ENCODE results near the gene NAGPA. TPM values are rescaled to one million over a fixed set of nuclear protein-coding genes. Genes with fewer than 3 reads are reported as not detected.
A peak's percentile ranks its signal among the peaks of the same experiment; 100 is the strongest.

The NAGPA gene
- total and polyA plus RNA-seq, 2 experiments from 2014 or later, result 6.3 to 20.7 TPM

DNA sequence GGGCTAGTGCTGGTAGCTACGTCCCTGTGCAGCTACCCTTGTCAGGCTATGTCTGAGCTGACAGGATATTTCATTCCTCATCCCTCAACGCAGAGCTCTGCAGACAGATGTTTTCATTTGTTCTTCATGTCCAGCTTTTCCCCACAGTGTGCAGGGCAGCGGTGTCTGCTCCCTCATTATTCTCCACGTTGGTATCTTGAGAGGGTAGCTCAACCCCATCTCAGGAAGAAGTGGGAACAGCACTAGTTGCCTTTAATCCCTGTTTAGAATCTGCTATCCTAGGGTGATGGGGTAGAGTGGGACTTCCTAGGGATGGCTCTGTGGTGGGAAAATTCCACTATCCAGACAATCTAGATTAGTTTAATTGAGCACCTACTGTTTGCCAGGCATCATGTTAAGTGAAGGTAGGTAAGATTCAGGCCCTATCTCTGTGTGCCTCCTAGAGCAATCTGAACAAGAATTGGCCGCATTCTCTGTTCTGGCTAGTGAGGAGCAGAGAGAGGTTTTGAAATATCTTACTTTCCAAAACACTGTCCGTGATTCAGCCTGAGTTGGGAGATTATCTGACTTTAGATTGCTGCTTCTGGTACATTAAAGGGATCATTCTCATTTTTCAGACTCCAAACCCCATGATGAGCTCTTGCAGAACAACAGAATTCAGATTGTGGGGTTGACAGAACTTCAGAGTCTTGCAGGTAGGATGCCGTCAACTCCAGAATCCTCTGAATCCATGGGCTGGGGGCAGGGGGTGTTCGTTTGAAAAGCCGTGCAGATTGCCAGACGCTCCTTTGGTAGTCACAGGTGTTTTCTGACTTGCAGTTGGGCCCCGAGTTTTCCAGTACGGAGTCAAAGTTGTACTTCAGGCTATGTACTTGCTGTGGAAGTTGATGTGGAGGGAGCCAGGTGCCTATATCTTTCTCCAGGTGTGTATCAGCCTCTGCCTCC lies 38.9 kb upstream of the NAGPA start:
- ATAC-seq, result no peak
- H3F3A ChIP-seq (replicated peaks; ENCODE audit: low read depth), result no peaks in the 10 kb centered on the region; the same call in 1 of the 2 replicates
- H3K4me1 Mint-ChIP-seq, result peaks cover 12% of the 10 kb centered on the region; the same call in 2 of the 3 replicates
- H3K27ac Mint-ChIP-seq, result peak overlapping the region; percentile 95; the same call in 1 of the 2 replicates
- H3K36me3 Mint-ChIP-seq (ENCODE audit: low read depth), result peaks cover 28% of the 10 kb centered on the region
- H3K27me3 ChIP-seq (ENCODE audit: insufficient read depth), result no peaks in the 10 kb centered on the region
- DNase-seq (ENCODE audit: low spot score), result no peak
- H4K20me1 ChIP-seq (replicated peaks; ENCODE audit: insufficient read depth), result no peaks in the 10 kb centered on the region; the same call in 1 of the 2 replicates
- TF ChIP-seq JUNB (IDR thresholded peaks at IDR 0.05; ENCODE audit: unreplicated experiment) (no peak), ETS1 (IDR thresholded peaks at IDR 0.05) (no peak), CREB1 (CRISPR knock-in tag; IDR thresholded peaks at IDR 0.05; ENCODE audit: low read depth) (no peak), ZNF114 (CRISPR knock-in tag; IDR thresholded peaks at IDR 0.05) (no peak), ZNF331 (CRISPR knock-in tag; IDR thresholded peaks at IDR 0.05; ENCODE audit: low read depth) (no peak)
- H3K4me1 ChIP-seq (ENCODE audit: insufficient read depth), result peaks cover 7% of the 10 kb centered on the region
- no peaks in the 10 kb centered on the region for H3K9me2 ChIP-seq (ENCODE audit: insufficient read depth)
- no peaks in the 10 kb centered on the region; the same call in 1 of the 2 replicates for H3K36me3 ChIP-seq (ENCODE audit: insufficient read depth)
- H3K4me3 Mint-ChIP-seq, result peak overlapping the region; percentile 96
- H3K27ac ChIP-seq (ENCODE audit: low read depth), result peak overlapping the region; percentile 84
- peak overlapping the region; percentile 97 for H3K4me2 ChIP-seq
- H3K27me3 Mint-ChIP-seq (ENCODE audit: insufficient read depth, low read depth, poor library complexity), result peaks cover 16% of the 10 kb centered on the region
- H3K4me3 ChIP-seq, result peak overlapping the region; percentile 94
- H3K79me2 ChIP-seq (replicated peaks; ENCODE audit: insufficient read depth), result peaks cover 35% of the 10 kb centered on the region
- H2AFZ ChIP-seq, result peak overlapping the region; percentile 97
- 0 out of 3 replicates have a peak, but pooled peaks cover 3% of the 10 kb centered on the region for H3K9me3 Mint-ChIP-seq

GRCh38 chr16:5071681-5072333 lies 38.1 kb upstream of the NAGPA start, which contains the start of gene ALG1:
Gene ALG1, plus strand, starts transcription at chr16:5071843. Its CDS starts 7 bp downstream, at chr16:5071850.
- H3K9me2 ChIP-seq (ENCODE audit: insufficient read depth), result no peaks in the 10 kb centered on the region
- H3K79me2 ChIP-seq (replicated peaks; ENCODE audit: insufficient read depth), result peaks cover 35% of the 10 kb centered on the region
- peaks cover 7% of the 10 kb centered on the region for H3K4me1 ChIP-seq (ENCODE audit: insufficient read depth)
- H3K4me1 Mint-ChIP-seq, result peaks cover 18% of the 10 kb centered on the region
- peak within 1 kb of the TSS; percentile 97 for H2AFZ ChIP-seq
- H3K36me3 ChIP-seq (ENCODE audit: insufficient read depth), result no peaks in the 10 kb centered on the region; the same call in 1 of the 2 replicates
- peak within 1 kb of the TSS; percentile 84 for H3K27ac ChIP-seq (ENCODE audit: low read depth)
- H3K27me3 ChIP-seq (ENCODE audit: insufficient read depth), result no peaks in the 10 kb centered on the region
- peak within 1 kb of the TSS; percentile 95 for H3K27ac Mint-ChIP-seq
- ATAC-seq, result peak; percentile 89
- H3K4me2 ChIP-seq, result peak within 1 kb of the TSS; percentile 97
- peaks cover 24% of the 10 kb centered on the region for H3K36me3 Mint-ChIP-seq (ENCODE audit: low read depth)
- no peaks in the 10 kb centered on the region; the same call in 1 of the 2 replicates for H3F3A ChIP-seq (replicated peaks; ENCODE audit: low read depth)
- H3K4me3 Mint-ChIP-seq, result peak within 1 kb of the TSS; percentile 96
- H4K20me1 ChIP-seq (replicated peaks; ENCODE audit: insufficient read depth), result no peaks in the 10 kb centered on the region; the same call in 1 of the 2 replicates
- H3K9me3 Mint-ChIP-seq, result 0 out of 3 replicates have a peak, but pooled peaks cover 3% of the 10 kb centered on the region
- DNase-seq (ENCODE audit: low spot score), result peak; percentile 94
- H3K4me3 ChIP-seq, result peak within 1 kb of the TSS; percentile 94
- peaks cover 16% of the 10 kb centered on the region for H3K27me3 Mint-ChIP-seq (ENCODE audit: insufficient read depth, low read depth, poor library complexity)
- TF ChIP-seq POLR2AphosphoS5 (IDR thresholded peaks at IDR 0.05; ENCODE audit: low read depth), result peak; percentile 91
- TF ChIP-seq ZNF114 (CRISPR knock-in tag; IDR thresholded peaks at IDR 0.05), result peak; percentile 82; the same call in 1 of the 2 replicates
- no peak for TF ChIP-seq STAT1 (IDR thresholded peaks at IDR 0.05; ENCODE audit: unreplicated experiment)
- no peak for TF ChIP-seq ZNF331 (CRISPR knock-in tag; IDR thresholded peaks at IDR 0.05; ENCODE audit: low read depth)
- TF ChIP-seq NANOG (IDR thresholded peaks at IDR 0.05; ENCODE audit: borderline replicate concordance), result no peak
- TF ChIP-seq EZH2phosphoT487 (IDR thresholded peaks at IDR 0.05; ENCODE audit: unreplicated experiment), result no peak
- TF ChIP-seq EZH2 (IDR thresholded peaks at IDR 0.05; ENCODE audit: low read depth, unreplicated experiment), result no peak
- peak; percentile 45; the same call in 1 of the 2 replicates for TF ChIP-seq ETS1 (IDR thresholded peaks at IDR 0.05)
- no peak for TF ChIP-seq REST (IDR thresholded peaks at IDR 0.05; ENCODE audit: unreplicated experiment)
- no peak for TF ChIP-seq JUNB (IDR thresholded peaks at IDR 0.05; ENCODE audit: unreplicated experiment)
- TF ChIP-seq CREB1 (CRISPR knock-in tag; IDR thresholded peaks at IDR 0.05; ENCODE audit: low read depth), result peak; percentile 62
